Measurements from ENCODE around the gene SH2D6. TPM values are rescaled to one million over a fixed set of nuclear protein-coding genes. Genes with fewer than 3 reads are reported as not detected.

The SH2D6 gene
- total RNA-seq, 6 experiments from 2014 or later = 0.40 to 3.7 (median 2.3) TPM; not detected in 2

DNA sequence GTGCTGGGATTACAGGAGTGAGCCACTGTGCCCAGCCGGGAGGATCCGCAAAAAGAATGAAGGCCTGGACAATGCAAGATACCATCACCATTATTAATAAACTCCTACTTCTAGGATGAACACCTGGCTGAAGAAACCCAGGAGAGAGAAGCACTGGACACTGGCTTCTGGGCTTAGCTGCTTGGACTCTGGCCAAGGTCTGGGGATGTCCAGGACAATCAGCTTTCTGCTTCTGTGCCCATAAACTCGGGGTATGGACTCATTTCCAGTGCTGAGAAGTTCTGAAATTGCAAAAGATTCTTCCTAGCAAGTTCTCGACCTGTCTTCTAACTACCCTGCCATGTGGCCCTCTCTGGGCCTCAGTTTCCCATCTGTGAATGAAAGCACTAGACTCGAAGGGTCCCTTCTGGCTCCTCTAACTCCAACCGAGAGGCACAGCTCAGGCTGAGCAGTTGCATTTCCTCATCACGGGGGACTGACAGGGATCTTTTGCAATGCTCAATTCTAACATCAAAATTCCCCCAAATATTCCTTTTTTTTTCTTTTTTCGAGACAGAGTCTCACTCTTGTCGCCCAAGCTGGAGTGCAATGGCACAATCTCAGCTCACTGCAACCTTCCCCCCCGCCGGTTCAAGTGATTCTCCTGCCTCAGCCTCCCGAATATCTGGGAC lies 2.4 kb upstream of the SH2D6 start:
- H3K27ac ChIP-seq = no peak overlapping the region
- intact Hi-C loops (cut with DNase I) = loop anchor here in 1 of 2 donors (5.0 kb wide), 1 partner anchor 136 kb away; no protein-coding TSS in a partner anchor

DNA sequence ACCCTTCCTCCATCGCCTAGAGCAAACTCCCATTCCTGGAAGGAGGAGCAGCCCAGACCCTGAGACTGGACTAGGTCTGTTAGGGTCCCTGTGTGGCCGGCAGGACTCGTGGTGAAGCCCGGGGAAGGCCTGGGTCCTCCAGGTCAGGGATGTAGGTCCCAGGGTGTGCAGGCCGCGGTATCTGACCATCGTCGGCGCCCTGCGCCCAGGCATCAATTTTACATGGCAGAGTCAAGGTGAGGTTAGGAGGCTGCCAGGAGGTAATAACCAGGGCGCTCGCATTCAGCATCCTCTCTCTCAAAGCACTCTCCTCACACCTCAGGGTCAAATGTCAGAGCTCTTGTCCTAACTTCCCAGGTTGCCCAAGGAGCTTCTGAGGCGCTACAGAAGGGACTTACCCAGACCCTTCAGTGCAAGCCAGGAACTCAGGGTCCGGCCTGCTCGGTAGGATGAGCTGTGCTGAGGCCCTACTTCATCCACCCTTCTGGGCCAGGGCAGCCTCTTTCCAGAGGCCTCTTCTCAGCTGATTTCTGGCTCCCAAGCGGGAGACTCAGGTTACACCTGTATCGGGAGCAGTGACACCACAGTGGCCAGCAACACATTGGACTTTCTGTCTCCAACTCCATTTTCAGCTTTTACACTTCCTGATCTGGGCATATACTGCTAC lies 628 bp downstream of the SH2D6 start:
- Histone ChIP-seq H3K4me3 (peak overlapping the region; percentile 59 to 80 (median 74)), H3K9me3 (no peaks in the 10 kb centered on the region), H3K4me1 (peaks cover 4 to 50% (median 27%) of the 10 kb centered on the region in 4 donors), H3K36me3 (no peaks in the 10 kb centered on the region), H3K27ac (peak overlapping the region; percentile 84 to 92 (median 90)), H3K27me3 (no peaks in the 10 kb centered on the region)
- TF ChIP-seq POLR2A (IDR thresholded peaks at IDR 0.05) = no peak
- TF ChIP-seq, protein P1, sequence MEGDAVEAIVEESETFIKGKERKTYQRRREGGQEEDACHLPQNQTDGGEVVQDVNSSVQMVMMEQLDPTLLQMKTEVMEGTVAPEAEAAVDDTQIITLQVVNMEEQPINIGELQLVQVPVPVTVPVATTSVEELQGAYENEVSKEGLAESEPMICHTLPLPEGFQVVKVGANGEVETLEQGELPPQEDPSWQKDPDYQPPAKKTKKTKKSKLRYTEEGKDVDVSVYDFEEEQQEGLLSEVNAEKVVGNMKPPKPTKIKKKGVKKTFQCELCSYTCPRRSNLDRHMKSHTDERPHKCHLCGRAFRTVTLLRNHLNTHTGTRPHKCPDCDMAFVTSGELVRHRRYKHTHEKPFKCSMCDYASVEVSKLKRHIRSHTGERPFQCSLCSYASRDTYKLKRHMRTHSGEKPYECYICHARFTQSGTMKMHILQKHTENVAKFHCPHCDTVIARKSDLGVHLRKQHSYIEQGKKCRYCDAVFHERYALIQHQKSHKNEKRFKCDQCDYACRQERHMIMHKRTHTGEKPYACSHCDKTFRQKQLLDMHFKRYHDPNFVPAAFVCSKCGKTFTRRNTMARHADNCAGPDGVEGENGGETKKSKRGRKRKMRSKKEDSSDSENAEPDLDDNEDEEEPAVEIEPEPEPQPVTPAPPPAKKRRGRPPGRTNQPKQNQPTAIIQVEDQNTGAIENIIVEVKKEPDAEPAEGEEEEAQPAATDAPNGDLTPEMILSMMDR (IDR thresholded peaks at IDR 0.05) = no peak
- no peak for DNase-seq
- WGBS (ENCODE audit: insufficient coverage, low coverage, low lambda C conversion rate, missing lambda C conversion rate) = 20% methylated on average over 2 of the region's 17 CpGs
- no peak for ATAC-seq
- intact Hi-C loops (cut with DNase I) = loop anchor here in 1 of 2 donors (5.0 kb wide), 1 partner anchor 133 kb away; no protein-coding TSS in a partner anchor

More for the DNA sequence above, 2.4 kb upstream of the SH2D6 start:
- Histone ChIP-seq H3K36me3 (no peaks in the 10 kb centered on the region), H3K4me3 (no peak overlapping the region), H3K27me3 (no peaks in the 10 kb centered on the region), H3K9me3 (no peaks in the 10 kb centered on the region), H3K4me1 (peaks cover under 1 to 39% (median 15%) of the 10 kb centered on the region in 4 donors)
- 67% methylated on average over 10 of the region's 12 CpGs for WGBS (ENCODE audit: insufficient coverage, low coverage, low lambda C conversion rate, missing lambda C conversion rate)
- no peak for DNase-seq
- ATAC-seq = no peak
- TF ChIP-seq, protein P1 (IDR thresholded peaks at IDR 0.05) = no peak
- no peak for TF ChIP-seq POLR2A (IDR thresholded peaks at IDR 0.05)

DNA sequence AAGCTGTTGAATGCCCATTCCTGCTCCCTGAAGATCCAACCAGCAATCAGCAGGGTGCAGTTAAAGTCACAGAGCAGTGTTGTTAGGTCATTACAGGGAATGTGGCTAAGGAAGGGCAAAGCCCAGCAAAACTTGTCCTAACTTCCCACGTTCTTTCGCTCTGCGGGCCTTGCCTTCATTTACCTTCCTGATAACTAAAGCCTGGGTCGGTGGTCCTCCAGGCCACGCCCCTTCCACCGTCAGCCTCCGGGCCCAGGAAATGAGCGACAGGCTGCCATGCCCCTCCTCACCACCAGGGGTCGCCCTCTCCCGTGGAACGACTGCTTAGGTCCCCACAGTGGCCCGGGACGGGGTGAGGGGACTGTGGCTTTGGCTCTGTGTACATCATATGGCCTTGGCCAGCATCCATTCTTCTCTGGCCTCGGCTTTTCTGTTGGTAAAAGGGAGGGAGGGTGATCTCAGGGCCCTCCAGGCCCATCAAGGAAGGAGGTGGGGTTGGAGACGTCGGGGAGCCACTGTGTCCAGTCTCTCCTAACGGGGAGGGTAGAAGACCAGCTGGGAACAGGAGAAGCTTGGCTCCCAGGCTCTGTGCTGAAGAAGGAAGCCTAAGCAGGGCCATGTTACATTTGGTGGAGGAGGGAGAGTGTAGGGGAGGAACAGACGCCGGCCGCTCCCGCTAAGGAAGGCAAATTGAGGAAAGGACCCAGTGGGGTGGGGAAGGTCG lies 2.2 kb downstream of the SH2D6 start:
- H3K4me3 ChIP-seq = peak overlapping the region in 2 of 3 donors; percentile 8 to 19
- intact Hi-C loops (cut with DNase I) = loop anchor here in 1 of 2 donors (5.0 kb wide), 1 partner anchor 132 kb away; no protein-coding TSS in a partner anchor
- H3K9me3 ChIP-seq = no peaks in the 10 kb centered on the region
- H3K36me3 ChIP-seq = no peaks in the 10 kb centered on the region
- H3K4me1 ChIP-seq = peaks cover 4 to 58% (median 32%) of the 10 kb centered on the region in 4 donors
- WGBS (ENCODE audit: insufficient coverage, low coverage, low lambda C conversion rate, missing lambda C conversion rate) = 7% methylated on average over 19 of the region's 22 CpGs
- DNase-seq = peak; percentile 88 to 95 (median 91)
- H3K27ac ChIP-seq = peak overlapping the region; percentile 75 to 90 (median 78)
- peak; percentile 74 to 83 (median 80) for ATAC-seq
- TF ChIP-seq, protein P1 (IDR thresholded peaks at IDR 0.05) = peak; percentile 99 to 100 (median 100)
- no peak for TF ChIP-seq POLR2A (IDR thresholded peaks at IDR 0.05)
- no peaks in the 10 kb centered on the region for H3K27me3 ChIP-seq

DNA sequence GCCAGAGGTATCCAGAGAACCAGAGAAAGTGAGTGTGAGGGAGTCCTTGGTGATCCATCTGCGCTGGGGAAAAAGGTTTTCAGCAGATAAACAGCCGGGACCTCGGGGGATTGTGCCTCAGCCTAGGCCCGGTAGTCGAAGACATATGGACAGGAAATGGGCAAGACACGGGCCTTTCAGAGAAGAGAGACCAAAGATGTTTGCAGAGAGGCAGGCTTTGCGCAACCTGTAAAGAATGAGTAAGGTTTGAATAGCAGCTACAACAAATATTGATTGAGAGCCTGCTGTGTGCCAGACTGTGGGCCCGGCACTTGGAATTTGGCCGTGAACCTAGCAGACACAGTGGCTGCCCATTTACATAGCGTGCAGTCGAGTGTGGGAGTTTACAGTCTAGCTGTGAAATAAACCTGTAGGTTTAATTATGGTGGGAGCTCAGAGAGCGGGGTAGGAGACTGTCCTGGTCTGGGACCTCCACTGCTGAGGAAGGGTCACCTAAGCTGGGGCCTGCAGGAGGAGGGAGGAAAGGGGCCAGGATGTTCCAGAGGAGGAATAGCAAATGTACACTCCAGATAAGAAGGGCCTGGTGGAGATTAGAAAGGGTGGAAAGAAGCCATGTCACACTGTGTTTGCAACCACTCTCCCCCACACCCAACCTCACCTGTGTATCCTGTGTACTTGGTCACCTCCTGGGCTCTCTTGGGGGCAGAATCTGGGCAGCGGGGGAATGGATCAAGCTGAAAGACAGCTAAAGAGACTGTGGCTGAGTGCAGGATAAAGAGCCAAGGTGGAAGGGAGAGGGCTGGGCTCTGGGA lies 3.0 kb downstream of the SH2D6 start:
- intact Hi-C loops (cut with DNase I) = loop anchor here in 1 of 2 donors (5.0 kb wide), 1 partner anchor 131 kb away; no protein-coding TSS in a partner anchor
- Histone ChIP-seq H3K36me3 (no peaks in the 10 kb centered on the region), H3K27ac (peak overlapping the region; percentile 75 to 90 (median 78)), H3K9me3 (no peaks in the 10 kb centered on the region), H3K27me3 (no peaks in the 10 kb centered on the region), H3K4me1 (peaks cover 4 to 66% (median 36%) of the 10 kb centered on the region in 4 donors), H3K4me3 (peak overlapping the region in 2 of 3 donors; percentile 8 to 19)
- ATAC-seq (peak; percentile 53 to 62 (median 58)), DNase-seq (peak; percentile 77 to 88 (median 86))
- TF ChIP-seq, protein P1 (IDR thresholded peaks at IDR 0.05) = no peak
- no peak for TF ChIP-seq POLR2A (IDR thresholded peaks at IDR 0.05)
- WGBS (ENCODE audit: insufficient coverage, low coverage, low lambda C conversion rate, missing lambda C conversion rate) = 23% methylated on average over 13 of the region's 13 CpGs
